K562 (cell line): Measurements from ENCODE around the gene TMEM234. TPM values are rescaled to one million over a fixed set of nuclear protein-coding genes. Genes with fewer than 3 reads are reported as not detected.

Source experiments
- ATAC-seq: fragments of 200-7000 bp; cut with Tn5 transposase; 3 replicates; pipeline ENCODE4 v1.9.1; 2020; ENCODE audit warnings: moderate library complexity
- BruUV-seq: library from RNA; stranded (reverse); fragments of 400-500 nt; replicated peaks from 2 replicates; lab custom pipeline; 2021; lab: Mats Ljungman, UMichigan
- CTCF ChIA-PET: fragments of 300-600 bp; formaldehyde crosslinking; extraction: SDS; loops from one replicate; lab custom pipeline; 2021; ENCODE audit warnings: low intra/inter-chr PET ratio; lab: Yijun Ruan, JAX
- POLR2A ChIA-PET: fragments of 300-600, 350-650 bp; sonication (Branson Sonifier 250); formaldehyde crosslinking; extraction: SDS; loops from one replicate; lab custom pipeline; 2021; ENCODE audit warnings: antibody characterized with exemption, inconsistent platforms; lab: Yijun Ruan, JAX
- DNase-seq, 4 experiments: peaks; one replicate each; pipeline versions ENCODE4 v3.0.0 to v3.0.0-alpha.2; 2011 to 2018; ENCODE audit warnings: low spot score in 3 of 4, mixed read lengths in 3 of 4; ENCODE audit errors: extremely low read depth in 1 of 4
- FAIRE-seq: peaks from 2 replicates; lab custom pipeline; 2011; peaks lifted over from hg19 to GRCh38; lab: Jason Lieb, UNC
- H2AFZ ChIP-seq: 2 replicates; pipeline ENCODE4 v1.6.0; 2011; ENCODE audit warnings: low read depth, low read length, control low read depth, inconsistent platforms
- H3K27ac ChIP-seq: fragments of 200-600 bp; 3 replicates; pipeline ENCODE4 v1.8.0; 2011; ENCODE audit warnings: low read depth, mild to moderate bottlenecking, control low read depth, inconsistent platforms, low read length, moderate library complexity, mixed read lengths; ENCODE audit errors: extremely low read depth
- H3K27me3 ChIP-seq, 2 experiments: fragments of 300-600 bp in 1 of 2; 2 replicates in 1 of 2; 3 replicates in 1 of 2; pipeline versions ENCODE4 v1.6.0 to v1.8.0; 2011; ENCODE audit warnings: inconsistent platforms in 2 of 2, low read length in 2 of 2, mild to moderate bottlenecking in 1 of 2, mixed read lengths in 1 of 2, moderate library complexity in 1 of 2; ENCODE audit not compliant: control insufficient read depth in 2 of 2, insufficient read depth in 2 of 2
- H3K36me3 ChIP-seq: fragments of 300-600 bp; 3 replicates; pipeline ENCODE4 v1.8.0; 2011; ENCODE audit warnings: mild to moderate bottlenecking, low read length, inconsistent platforms; ENCODE audit not compliant: control insufficient read depth, insufficient read depth
- H3K4me1 ChIP-seq, 2 experiments: fragments of 200-600 bp in 1 of 2; replicated peaks in 1 of 2; 2 replicates in 1 of 2; 3 replicates in 1 of 2; pipeline versions ENCODE4 v1.5.1 to v1.8.0; 2011; ENCODE audit warnings: inconsistent platforms in 2 of 2, low read length in 2 of 2, mild to moderate bottlenecking in 1 of 2, mixed read lengths in 1 of 2, moderate library complexity in 1 of 2; ENCODE audit not compliant: control insufficient read depth in 2 of 2, insufficient read depth in 2 of 2
- H3K4me2 ChIP-seq: 2 replicates; pipeline ENCODE4 v1.6.1; 2011; ENCODE audit warnings: low read length, control low read depth, inconsistent platforms, mixed read lengths; ENCODE audit not compliant: insufficient read depth
- H3K4me3 ChIP-seq: fragments of 200-600 bp; sonication (generic), shearing (Covaris generic); 2 replicates; pipeline ENCODE4 v1.5.1; 2016; ENCODE audit warnings: control low read depth, inconsistent platforms
- H3K79me2 ChIP-seq: fragments of 200-600 bp; 3 replicates; pipeline ENCODE4 v1.8.0; 2011; ENCODE audit warnings: low read length, inconsistent platforms; ENCODE audit not compliant: control insufficient read depth, insufficient read depth
- H3K9ac ChIP-seq, 2 experiments: 2 replicates each; pipeline versions ENCODE4 v1.6.0 to v1.6.1; 2011; ENCODE audit warnings: low read depth in 2 of 2, low read length in 2 of 2, control low read depth in 1 of 2, inconsistent platforms in 1 of 2, mild to moderate bottlenecking in 1 of 2, mixed read lengths in 1 of 2; ENCODE audit not compliant: insufficient read depth in 1 of 2
- H3K9me1 ChIP-seq: one replicate; pipeline ENCODE4 v1.6.0; 2011; ENCODE audit warnings: inconsistent platforms, mild to moderate bottlenecking, low read length, moderate library complexity; ENCODE audit not compliant: control insufficient read depth, insufficient read depth
- H3K9me3 ChIP-seq: replicated peaks from 2 replicates; pipeline ENCODE4 v1.5.1; 2011; ENCODE audit warnings: low read depth, low read length, inconsistent platforms; ENCODE audit not compliant: control insufficient read depth, insufficient read depth
- H4K20me1 ChIP-seq: replicated peaks from 2 replicates; pipeline ENCODE4 v1.6.1; 2011; ENCODE audit warnings: low read length, inconsistent platforms, mixed read lengths; ENCODE audit not compliant: control insufficient read depth, insufficient read depth
- ASH1L ChIP-seq: fragments of 450-650 bp; IDR thresholded peaks from 2 replicates; pipeline ENCODE4 v1.6.1; 2018; ENCODE audit warnings: borderline replicate concordance, mild to moderate bottlenecking, low read depth; ENCODE audit not compliant: partially characterized antibody
- CSDE1 ChIP-seq, 2 experiments: fragments of 450-650 bp; IDR thresholded peaks; 2 replicates each; pipeline ENCODE4 v1.6.1; 2016; ENCODE audit warnings: mild to moderate bottlenecking in 1 of 2
- HDGF ChIP-seq: fragments of 450-650 bp; IDR thresholded peaks from 2 replicates; pipeline ENCODE4 v1.6.1; 2016
- HMGN3 ChIP-seq: IDR thresholded peaks from 2 replicates; pipeline ENCODE4 v1.6.1; 2011; ENCODE audit warnings: borderline replicate concordance, low read depth, mild to moderate bottlenecking, mixed read lengths, low read length; ENCODE audit not compliant: insufficient read length; ENCODE audit errors: extremely low read depth
- NR2C2 ChIP-seq, 2 experiments: fragments of 200-800 bp in 1 of 2; sonication (Bioruptor generic) in 1 of 2; sonication (generic) in 1 of 2; formaldehyde crosslinking in 1 of 2; IDR thresholded peaks; 2 replicates each; pipeline versions ENCODE4 v1.6.1 to v1.8.0; 2016 to 2022; ENCODE audit warnings: mild to moderate bottlenecking in 1 of 2, missing compliant biosample characterization in 1 of 2, missing genetic modification characterization in 1 of 2, missing genetic modification reagents in 1 of 2
- NR3C1 ChIP-seq: sonication (generic); formaldehyde crosslinking; IDR thresholded peaks from 2 replicates; pipeline ENCODE4 v1.8.1; 2022; ENCODE audit warnings: missing genetic modification reagents
- POLR2AphosphoS2 ChIP-seq: IDR thresholded peaks from 2 replicates; pipeline ENCODE4 v1.6.1; 2012; ENCODE audit warnings: low read length, improper control_type of control experiment
- SIN3B ChIP-seq: fragments of 450-650 bp; IDR thresholded peaks from 2 replicates; pipeline ENCODE4 v1.6.1; 2017; ENCODE audit warnings: low read depth, mild to moderate bottlenecking, moderate library complexity
- SMAD1 ChIP-seq: fragments of 150-350 bp; IDR thresholded peaks from 2 replicates; pipeline ENCODE4 v1.6.1; 2014; ENCODE audit warnings: low read length, low read depth; ENCODE audit not compliant: partially characterized antibody
- SOX6 ChIP-seq: fragments of 450-650 bp; IDR thresholded peaks from 2 replicates; pipeline ENCODE4 v1.6.1; 2014; ENCODE audit warnings: mild to moderate bottlenecking
- SP1 ChIP-seq: sonication (generic); formaldehyde crosslinking; IDR thresholded peaks from 2 replicates; pipeline ENCODE4 v1.8.1; 2022; ENCODE audit warnings: mild to moderate bottlenecking, missing genetic modification reagents
- TGIF2 ChIP-seq: sonication (generic); formaldehyde crosslinking; IDR thresholded peaks from 2 replicates; pipeline ENCODE4 v1.8.1; 2022; ENCODE audit warnings: mild to moderate bottlenecking, missing genetic modification reagents, moderate library complexity
- ZBTB1 ChIP-seq: sonication (generic); formaldehyde crosslinking; IDR thresholded peaks from 2 replicates; pipeline ENCODE4 v1.8.1; 2023; ENCODE audit warnings: missing genetic modification reagents, low read depth, mild to moderate bottlenecking, borderline replicate concordance
- ZKSCAN1 ChIP-seq: fragments of 150-350 bp; IDR thresholded peaks from 2 replicates; pipeline ENCODE4 v1.6.1; 2016; ENCODE audit warnings: low read depth, low read length
- ZNF124 ChIP-seq: sonication (generic); formaldehyde crosslinking; IDR thresholded peaks from 2 replicates; pipeline ENCODE4 v1.8.1; 2022; ENCODE audit warnings: missing genetic modification reagents
- ZNF431 ChIP-seq: sonication (generic); formaldehyde crosslinking; IDR thresholded peaks from 2 replicates; pipeline ENCODE4 v1.8.0; 2022; ENCODE audit warnings: mild to moderate bottlenecking, missing genetic modification reagents
- ZNF436 ChIP-seq: fragments of 250-450, 450-650 bp; sonication (Bioruptor Pico); formaldehyde crosslinking; IDR thresholded peaks from 2 replicates; pipeline ENCODE4 v1.7.0; 2020; ENCODE audit warnings: mild to moderate bottlenecking
- WGBS: fragments of 100-300 bp; shearing (Covaris generic); methylation state at CpG from one replicate; pipeline ENCODE4 v1.1.6; 2016; ENCODE audit warnings: low coverage, mixed read lengths; ENCODE audit not compliant: insufficient coverage; ENCODE audit errors: missing lambda C conversion rate; 5-methylcytosine and 5-hydroxymethylcytosine counted together
- in situ Hi-C: fragments of 300-500 bp; cut with MboI; formaldehyde crosslinking; loops from 4 replicates; pipeline ENCODE4 v1.15.0; 2018; ENCODE audit warnings: inconsistent platforms, mixed read lengths
- intact Hi-C: fragments of 100-400 bp; cut with micrococcal nuclease; formaldehyde crosslinking; loops from 2 replicates; pipeline ENCODE4 v1.14.2; 2022
- polyA plus RNA-seq, 8 experiments: library from polyadenylated mRNA; depleted of rRNA in 4 of 8; stranded (reverse) in 5 of 8; unstranded in 3 of 8; fragments of >200 nt; fragmentation: Nextera tagmentation in 2 of 8; fragmentation: Illumina TruSeq in 1 of 8; extraction: Ambion mirVana in 2 of 8; extraction: Trizol in 1 of 8; gene quantifications; 2 replicates each; pipeline versions ENCODE4 v1.2.1 to v1.2.3, GENCODE V29; 2011 to 2014; ENCODE audit warnings: inconsistent platforms in 1 of 8, missing spikeins in 1 of 8
- total RNA-seq, 7 experiments: library from RNA; depleted of rRNA in 6 of 7; stranded (reverse); fragments of >200 nt in 6 of 7; fragmentation: Illumina TruSeq in 2 of 7; extraction: Trizol in 2 of 7; gene quantifications; 2 replicates each; pipeline versions ENCODE4 v1.2.1 to v1.2.3, GENCODE V29; 2011 to 2021; ENCODE audit warnings: low replicate concordance in 1 of 7
- TF ChIP-seq, protein P1 (sequence below): fragments of 450-650 bp; IDR thresholded peaks from 2 replicates; pipeline ENCODE4 v1.6.1; 2016
- TF ChIP-seq, protein P2 (sequence below): fragments of 250-450 bp; sonication (Bioruptor Pico); IDR thresholded peaks from 2 replicates; pipeline ENCODE4 v1.8.0; 2021; ENCODE audit warnings: borderline replicate concordance, mild to moderate bottlenecking, moderate library complexity; ENCODE audit not compliant: poor library complexity, severe bottlenecking
- TF ChIP-seq, protein P3 (sequence below): fragments of 250-450 bp; sonication (Bioruptor Pico); IDR thresholded peaks from 2 replicates; pipeline ENCODE4 v1.8.0; 2022; ENCODE audit warnings: moderate library complexity, mild to moderate bottlenecking, inconsistent platforms

The TMEM234 gene
- total and polyA plus RNA-seq, 9 of the 15 experiments (the other 6 are each of a cell fraction or from before 2014, with no cell fraction given): 5.0 to 12.9 (median 7.6) TPM

GRCh38 chr1:32179443-32180185 lies 42.5 kb downstream of the TMEM234 start, which contains the start of gene TXLNA:
TXLNA (plus strand) TSS chr1:32179675; CDS start chr1:32180346, 671 bp downstream.
- DNase-seq: peak; percentile 98 to 99 (median 99)
- peak within 1 kb of the TSS; percentile 77 for H3K4me3 ChIP-seq
- peak within 1 kb of the TSS; percentile 92 for H3K4me2 ChIP-seq
- peak within 1 kb of the TSS; percentile 89 for H3K27ac ChIP-seq
- H3K79me2 ChIP-seq: peaks cover 49% of the 10 kb centered on the region
- H2AFZ ChIP-seq: peak within 1 kb of the TSS; percentile 97
- FAIRE-seq: peak; percentile 88
- H3K36me3 ChIP-seq: peaks cover 39% of the 10 kb centered on the region
- intact Hi-C loops: loop anchor here (2.0 to 10.0 kb wide), 4 partner anchors 52 to 165 kb away; partner anchors contain the start of genes KHDRBS1, KPNA6 and TMEM39B
- WGBS: under 1% methylated on average over 69 of the region's 79 CpGs
- peaks cover 4% of the 10 kb centered on the region for H3K9me1 ChIP-seq
- CTCF ChIA-PET: interaction anchor here (0.7 to 1.2 kb wide), 2 partner anchors 11 to 49 kb away, joined by 3 read pairs; no protein-coding TSS in a partner anchor
- peaks cover 25 to 30% of the 10 kb centered on the region in 2 experiments for H3K4me1 ChIP-seq
- in situ Hi-C loops: no loop called here
- H3K9me3 ChIP-seq: no peaks in the 10 kb centered on the region
- no TSS peak for BruUV-seq
- H3K27me3 ChIP-seq: no peaks in the 10 kb centered on the region
- peak; percentile 95 for ATAC-seq
- POLR2A ChIA-PET: interaction anchor here (0.6 to 11.6 kb wide), 31 partner anchors 8 to 1992 kb away, joined by 3 to 201 read pairs (median 3); partner anchors contain the start of genes CCDC28B, HDAC1, KPNA6 and MARCKSL1
- H4K20me1 ChIP-seq: no peaks in the 10 kb centered on the region; the same call in 1 of the 2 replicates
- H3K9ac ChIP-seq: peak within 1 kb of the TSS; percentile 94 to 97
- TF ChIP-seq ZNF431 (CRISPR knock-in tag): 0 out of 2 replicates have a peak, but pooled peaks have one; percentile 65
- TF ChIP-seq ZKSCAN1: no peak
- TF ChIP-seq, protein P1, sequence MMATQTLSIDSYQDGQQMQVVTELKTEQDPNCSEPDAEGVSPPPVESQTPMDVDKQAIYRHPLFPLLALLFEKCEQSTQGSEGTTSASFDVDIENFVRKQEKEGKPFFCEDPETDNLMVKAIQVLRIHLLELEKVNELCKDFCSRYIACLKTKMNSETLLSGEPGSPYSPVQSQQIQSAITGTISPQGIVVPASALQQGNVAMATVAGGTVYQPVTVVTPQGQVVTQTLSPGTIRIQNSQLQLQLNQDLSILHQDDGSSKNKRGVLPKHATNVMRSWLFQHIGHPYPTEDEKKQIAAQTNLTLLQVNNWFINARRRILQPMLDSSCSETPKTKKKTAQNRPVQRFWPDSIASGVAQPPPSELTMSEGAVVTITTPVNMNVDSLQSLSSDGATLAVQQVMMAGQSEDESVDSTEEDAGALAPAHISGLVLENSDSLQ: peak; percentile 92
- peak; percentile 81 for TF ChIP-seq HMGN3
- TF ChIP-seq, protein P2, sequence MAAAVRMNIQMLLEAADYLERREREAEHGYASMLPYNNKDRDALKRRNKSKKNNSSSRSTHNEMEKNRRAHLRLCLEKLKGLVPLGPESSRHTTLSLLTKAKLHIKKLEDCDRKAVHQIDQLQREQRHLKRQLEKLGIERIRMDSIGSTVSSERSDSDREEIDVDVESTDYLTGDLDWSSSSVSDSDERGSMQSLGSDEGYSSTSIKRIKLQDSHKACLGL (CRISPR knock-in tag): peak; percentile 82
- peak; percentile 40; the same call in 1 of the 2 replicates for TF ChIP-seq SOX6
- TF ChIP-seq NR3C1: no peak
- TF ChIP-seq CSDE1 (IDR thresholded peaks at IDR 0.05): no peak
- peak; percentile 24 for TF ChIP-seq SMAD1
- peak; percentile 49; the same call in 1 of the 2 replicates for TF ChIP-seq ZNF436 (CRISPR knock-in tag)
- TF ChIP-seq ZNF124 (CRISPR knock-in tag): no peak
- TF ChIP-seq HDGF: no peak; the same call in 1 of the 2 replicates
- peak; percentile 34; the same call in 1 of the 2 replicates for TF ChIP-seq TGIF2 (CRISPR knock-in tag)
- peak; percentile 92 for TF ChIP-seq POLR2AphosphoS2
- TF ChIP-seq ASH1L: no peak
- TF ChIP-seq, protein P3, sequence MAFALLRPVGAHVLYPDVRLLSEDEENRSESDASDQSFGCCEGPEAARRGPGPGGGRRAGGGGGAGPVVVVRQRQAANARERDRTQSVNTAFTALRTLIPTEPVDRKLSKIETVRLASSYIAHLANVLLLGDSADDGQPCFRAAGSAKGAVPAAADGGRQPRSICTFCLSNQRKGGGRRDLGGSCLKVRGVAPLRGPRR (CRISPR knock-in tag): no peak
- TF ChIP-seq ZBTB1 (CRISPR knock-in tag): peak; percentile 10; the same call in 1 of the 2 replicates
- peak; percentile 80; the same call in 1 of the 2 replicates for TF ChIP-seq NR2C2 (CRISPR knock-in tag; IDR thresholded peaks at IDR 0.05)
- peak; percentile 93 for TF ChIP-seq NR2C2 (tag; IDR thresholded peaks at IDR 0.05)
- TF ChIP-seq SIN3B: peak; percentile 77
- peak; percentile 88 for TF ChIP-seq SP1 (CRISPR knock-in tag)
